Panc1 (cell line): Measurements from ENCODE around the gene CRB2. TPM values are rescaled to one million over a fixed set of nuclear protein-coding genes. Genes with fewer than 3 reads are reported as not detected.

Experiments used
- ATAC-seq: fragments of 200-7000 bp; cut with Tn5 transposase; 2 replicates; pipeline ENCODE4 v1.9.1; 2020; ENCODE audit warnings: mild to moderate bottlenecking, moderate library complexity
- BruUV-seq: library from RNA; stranded (reverse); fragments of 400-500 nt; replicated peaks from 2 replicates; lab custom pipeline; 2021; lab: Mats Ljungman, UMichigan
- CTCF ChIA-PET: fragments of 300-600 bp; sonication (Branson Sonifier 250); formaldehyde crosslinking; loops from one replicate; lab custom pipeline; 2022; ENCODE audit warnings: antibody characterized with exemption; lab: Charles Lee
- POLR2A ChIA-PET: fragments of 300-600 bp; sonication (Branson Sonifier 250); formaldehyde crosslinking; loops from one replicate; lab custom pipeline; 2022; ENCODE audit warnings: antibody characterized with exemption; lab: Charles Lee
- DNase-seq: peaks from one replicate; pipeline ENCODE4 v3.0.0-alpha.2; 2010; ENCODE audit warnings: low read depth, low spot score
- H3K27ac ChIP-seq: 2 replicates; pipeline ENCODE4 v1.5.1; 2011; ENCODE audit warnings: mild to moderate bottlenecking, low read length, inconsistent platforms
- H3K27me3 ChIP-seq: fragments of 200-500 bp; sonication (Bioruptor generic); 2 replicates; pipeline ENCODE4 v1.6.0; 2014; ENCODE audit warnings: low read length, inconsistent platforms; ENCODE audit not compliant: control insufficient read depth, insufficient read depth
- H3K36me3 ChIP-seq: fragments of 200-500 bp; sonication (Bioruptor generic); 2 replicates; pipeline ENCODE4 v1.5.1; 2014; ENCODE audit warnings: inconsistent platforms, mild to moderate bottlenecking, low read length, moderate library complexity; ENCODE audit not compliant: control insufficient read depth, insufficient read depth
- H3K4me1 ChIP-seq: 2 replicates; pipeline ENCODE4 v1.5.1; 2011; ENCODE audit warnings: inconsistent platforms, mild to moderate bottlenecking, low read length, moderate library complexity; ENCODE audit not compliant: control insufficient read depth, insufficient read depth
- H3K4me3 ChIP-seq, 2 experiments: 2 replicates each; pipeline ENCODE4 v1.5.1; 2011 to 2012; ENCODE audit warnings: low read depth in 2 of 2, low read length in 2 of 2, mild to moderate bottlenecking in 2 of 2, inconsistent platforms in 1 of 2, moderate library complexity in 1 of 2
- H3K9me3 ChIP-seq: fragments of 200-500 bp; sonication (Bioruptor generic); 2 replicates; pipeline ENCODE4 v1.5.1; 2014; ENCODE audit warnings: low read depth, mild to moderate bottlenecking, inconsistent platforms, low read length, moderate library complexity; ENCODE audit not compliant: control insufficient read depth, insufficient read depth
- POLR2AphosphoS5 ChIP-seq: IDR thresholded peaks from 2 replicates; pipeline ENCODE4 v1.6.1; 2012; ENCODE audit warnings: mild to moderate bottlenecking, low read depth, low read length, moderate library complexity
- SIN3A ChIP-seq: IDR thresholded peaks from 2 replicates; pipeline ENCODE4 v1.6.1; 2012; ENCODE audit warnings: low read depth, mild to moderate bottlenecking, low read length, moderate library complexity, borderline replicate concordance; ENCODE audit not compliant: insufficient read depth
- TCF7L2 ChIP-seq: IDR thresholded peaks from 2 replicates; pipeline ENCODE4 v1.6.1; 2011; ENCODE audit warnings: mild to moderate bottlenecking, low read depth, low read length, inconsistent platforms
- in situ Hi-C: cut with HindIII; loops from 2 replicates; pipeline ENCODE4 v1.10.0; 2016; ENCODE audit warnings: low sequenced_read_pairs, low pct_unique_long_range_greater_than_20kb
- intact Hi-C: fragments of 100-400 bp; cut with micrococcal nuclease; formaldehyde crosslinking; loops from one replicate; pipeline ENCODE4 v1.10.0; 2022; ENCODE audit not compliant: unreplicated experiment
- total RNA-seq: library from RNA; stranded (reverse); gene quantifications from one replicate; pipeline ENCODE4 v1.2.1, GENCODE V29; 2021; ENCODE audit not compliant: unreplicated experiment
- TF ChIP-seq, protein P1 (sequence below), 2 experiments: IDR thresholded peaks; 2 replicates each; pipeline ENCODE4 v1.6.1; 2011 to 2012; ENCODE audit warnings: low read depth in 2 of 2, control low read depth in 1 of 2, low read length in 1 of 2, mild to moderate bottlenecking in 1 of 2, moderate library complexity in 1 of 2; ENCODE audit not compliant: insufficient read depth in 1 of 2
- TF ChIP-seq, protein P2 (sequence below): fragments of 450-650 bp; IDR thresholded peaks from 2 replicates; pipeline ENCODE4 v1.5.1; 2017; ENCODE audit warnings: mild to moderate bottlenecking

The CRB2 gene
- total RNA-seq, 1 experiment from 2014 or later = 0.05 TPM

DNA sequence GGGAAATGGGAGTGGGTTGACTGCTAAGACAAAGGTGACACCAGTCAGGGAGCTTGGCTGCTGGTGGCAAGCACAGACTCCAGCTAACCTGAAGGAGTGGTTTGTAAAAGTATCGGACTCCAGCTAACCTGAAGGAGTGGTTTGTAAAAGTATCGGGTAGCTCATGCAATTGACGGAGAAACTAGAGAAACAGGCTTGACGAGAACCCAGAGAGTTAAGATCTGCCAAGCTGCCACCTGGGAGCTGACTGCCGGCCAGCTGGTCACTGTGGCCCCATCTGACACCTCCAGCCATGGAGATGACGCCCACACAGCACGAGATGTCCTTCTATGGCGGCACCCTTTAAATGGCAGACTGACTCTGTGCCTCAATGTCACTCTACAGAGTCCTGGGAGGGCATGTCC, 28.3 kb upstream of the CRB2 start:
- intact Hi-C loops = no loop called here
- BruUV-seq = no TSS peak
- POLR2A ChIA-PET = interaction anchor here (0.6 kb wide), 1 partner anchor 159 kb away, joined by 4 read pairs; no protein-coding TSS in a partner anchor
- H3K9me3 ChIP-seq = no peaks in the 10 kb centered on the region
- TF ChIP-seq SIN3A = no peak
- H3K27me3 ChIP-seq = no peaks in the 10 kb centered on the region
- no peak overlapping the region for H3K27ac ChIP-seq
- in situ Hi-C loops = no loop called here
- CTCF ChIA-PET = interaction anchor here (0.5 kb wide), 1 partner anchor 337 kb away, joined by 8 read pairs; no protein-coding TSS in a partner anchor
- H3K4me3 ChIP-seq = no peak overlapping the region
- no peaks in the 10 kb centered on the region for H3K36me3 ChIP-seq
- DNase-seq (no peak), ATAC-seq (no peak)
- H3K4me1 ChIP-seq = no peaks in the 10 kb centered on the region

DNA sequence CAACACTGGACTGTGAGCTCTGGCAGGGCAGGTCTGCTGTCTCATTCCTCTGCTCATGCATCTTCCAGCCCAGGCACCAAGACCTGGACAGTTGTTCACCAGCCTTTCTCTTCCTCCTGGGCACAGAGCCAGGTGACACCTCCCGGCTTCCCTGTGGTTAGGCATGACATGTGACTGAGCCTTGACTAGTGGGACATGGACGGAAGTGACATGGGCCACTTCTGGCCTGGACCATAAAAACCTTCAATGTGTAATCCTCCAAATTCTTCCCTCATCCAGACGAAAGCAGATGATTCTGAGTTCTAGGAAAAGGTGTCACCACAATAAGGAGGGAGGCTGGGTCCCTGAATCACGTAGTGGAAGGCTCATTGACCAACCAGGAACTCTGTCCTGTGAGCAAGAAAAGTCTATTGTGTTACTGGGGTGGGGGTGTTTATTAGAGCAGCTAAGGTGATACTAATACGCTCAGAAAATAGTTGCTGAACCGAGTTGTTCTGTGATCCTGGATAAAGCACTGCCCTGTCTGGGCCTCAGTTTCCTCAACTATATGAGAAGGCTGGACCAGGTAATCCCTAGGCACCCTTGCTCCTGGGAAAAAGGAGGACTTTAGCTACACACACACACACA, 26.6 kb upstream of the CRB2 start:
- BruUV-seq = no TSS peak
- in situ Hi-C loops (no loop called here), intact Hi-C loops (no loop called here)
- CTCF ChIA-PET = no interaction called here
- no peak overlapping the region for H3K27ac ChIP-seq
- H3K27me3 ChIP-seq = no peaks in the 10 kb centered on the region
- TF ChIP-seq TCF7L2 (no peak), POLR2AphosphoS5 (no peak), SIN3A (no peak)
- TF ChIP-seq, protein P1, sequence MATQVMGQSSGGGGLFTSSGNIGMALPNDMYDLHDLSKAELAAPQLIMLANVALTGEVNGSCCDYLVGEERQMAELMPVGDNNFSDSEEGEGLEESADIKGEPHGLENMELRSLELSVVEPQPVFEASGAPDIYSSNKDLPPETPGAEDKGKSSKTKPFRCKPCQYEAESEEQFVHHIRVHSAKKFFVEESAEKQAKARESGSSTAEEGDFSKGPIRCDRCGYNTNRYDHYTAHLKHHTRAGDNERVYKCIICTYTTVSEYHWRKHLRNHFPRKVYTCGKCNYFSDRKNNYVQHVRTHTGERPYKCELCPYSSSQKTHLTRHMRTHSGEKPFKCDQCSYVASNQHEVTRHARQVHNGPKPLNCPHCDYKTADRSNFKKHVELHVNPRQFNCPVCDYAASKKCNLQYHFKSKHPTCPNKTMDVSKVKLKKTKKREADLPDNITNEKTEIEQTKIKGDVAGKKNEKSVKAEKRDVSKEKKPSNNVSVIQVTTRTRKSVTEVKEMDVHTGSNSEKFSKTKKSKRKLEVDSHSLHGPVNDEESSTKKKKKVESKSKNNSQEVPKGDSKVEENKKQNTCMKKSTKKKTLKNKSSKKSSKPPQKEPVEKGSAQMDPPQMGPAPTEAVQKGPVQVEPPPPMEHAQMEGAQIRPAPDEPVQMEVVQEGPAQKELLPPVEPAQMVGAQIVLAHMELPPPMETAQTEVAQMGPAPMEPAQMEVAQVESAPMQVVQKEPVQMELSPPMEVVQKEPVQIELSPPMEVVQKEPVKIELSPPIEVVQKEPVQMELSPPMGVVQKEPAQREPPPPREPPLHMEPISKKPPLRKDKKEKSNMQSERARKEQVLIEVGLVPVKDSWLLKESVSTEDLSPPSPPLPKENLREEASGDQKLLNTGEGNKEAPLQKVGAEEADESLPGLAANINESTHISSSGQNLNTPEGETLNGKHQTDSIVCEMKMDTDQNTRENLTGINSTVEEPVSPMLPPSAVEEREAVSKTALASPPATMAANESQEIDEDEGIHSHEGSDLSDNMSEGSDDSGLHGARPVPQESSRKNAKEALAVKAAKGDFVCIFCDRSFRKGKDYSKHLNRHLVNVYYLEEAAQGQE (IDR thresholded peaks at IDR 0.05; ENCODE audit: insufficient read depth in 1 of 2, low read depth in 2 of 2, low read length in 1 of 2) = no peak
- TF ChIP-seq, protein P2, sequence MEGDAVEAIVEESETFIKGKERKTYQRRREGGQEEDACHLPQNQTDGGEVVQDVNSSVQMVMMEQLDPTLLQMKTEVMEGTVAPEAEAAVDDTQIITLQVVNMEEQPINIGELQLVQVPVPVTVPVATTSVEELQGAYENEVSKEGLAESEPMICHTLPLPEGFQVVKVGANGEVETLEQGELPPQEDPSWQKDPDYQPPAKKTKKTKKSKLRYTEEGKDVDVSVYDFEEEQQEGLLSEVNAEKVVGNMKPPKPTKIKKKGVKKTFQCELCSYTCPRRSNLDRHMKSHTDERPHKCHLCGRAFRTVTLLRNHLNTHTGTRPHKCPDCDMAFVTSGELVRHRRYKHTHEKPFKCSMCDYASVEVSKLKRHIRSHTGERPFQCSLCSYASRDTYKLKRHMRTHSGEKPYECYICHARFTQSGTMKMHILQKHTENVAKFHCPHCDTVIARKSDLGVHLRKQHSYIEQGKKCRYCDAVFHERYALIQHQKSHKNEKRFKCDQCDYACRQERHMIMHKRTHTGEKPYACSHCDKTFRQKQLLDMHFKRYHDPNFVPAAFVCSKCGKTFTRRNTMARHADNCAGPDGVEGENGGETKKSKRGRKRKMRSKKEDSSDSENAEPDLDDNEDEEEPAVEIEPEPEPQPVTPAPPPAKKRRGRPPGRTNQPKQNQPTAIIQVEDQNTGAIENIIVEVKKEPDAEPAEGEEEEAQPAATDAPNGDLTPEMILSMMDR = no peak
- POLR2A ChIA-PET = interaction anchor here (0.6 kb wide), 1 partner anchor 184 kb away, joined by 3 read pairs; no protein-coding TSS in a partner anchor
- no peaks in the 10 kb centered on the region for H3K4me1 ChIP-seq
- DNase-seq = no peak
- H3K9me3 ChIP-seq = no peaks in the 10 kb centered on the region
- no peaks in the 10 kb centered on the region for H3K36me3 ChIP-seq
- no peak for ATAC-seq
- H3K4me3 ChIP-seq = no peak overlapping the region

DNA sequence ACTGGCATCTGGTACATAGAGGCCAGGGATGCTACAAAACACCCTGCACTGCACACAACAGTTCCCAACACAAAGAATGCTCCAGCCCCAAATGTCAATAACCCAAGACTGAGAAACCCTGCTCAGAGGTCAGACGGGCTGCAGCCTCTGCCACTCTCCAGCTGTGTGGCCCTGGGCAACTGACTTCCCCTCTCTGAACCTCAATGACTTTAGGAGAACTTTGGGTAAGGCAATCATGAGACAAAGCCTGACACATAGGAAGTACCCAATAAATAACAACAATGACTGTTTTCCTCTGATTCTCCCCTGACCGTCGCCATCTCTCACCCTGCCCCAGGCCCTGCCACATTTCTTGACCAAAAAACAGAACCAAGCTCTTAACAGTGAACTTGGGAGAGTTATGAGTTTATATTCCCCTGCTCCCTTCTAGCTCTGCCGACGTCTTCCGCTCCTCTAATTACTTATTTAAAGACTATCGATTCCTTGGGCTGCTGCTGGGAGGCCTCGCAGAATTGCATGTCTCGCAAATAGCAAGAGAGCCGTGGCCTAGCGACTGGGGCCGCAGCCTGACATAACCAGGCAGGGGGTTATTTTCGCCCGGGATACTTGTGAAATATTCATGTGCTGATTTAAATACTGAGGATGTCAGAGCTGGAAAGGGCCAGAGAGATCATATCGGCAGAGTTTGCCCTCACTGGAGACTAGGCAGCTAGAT, 24.5 kb upstream of the CRB2 start:
- CTCF ChIA-PET = no interaction called here
- intact Hi-C loops = no loop called here
- H3K36me3 ChIP-seq = no peaks in the 10 kb centered on the region
- no peaks in the 10 kb centered on the region for H3K9me3 ChIP-seq
- POLR2A ChIA-PET = no interaction called here
- TF ChIP-seq, protein P2 = no peak
- TF ChIP-seq, protein P1 (IDR thresholded peaks at IDR 0.05; ENCODE audit: insufficient read depth in 1 of 2, low read depth in 2 of 2, low read length in 1 of 2) = no peak
- TF ChIP-seq POLR2AphosphoS5 = no peak
- TF ChIP-seq TCF7L2 = no peak
- no peak for TF ChIP-seq SIN3A
- no peaks in the 10 kb centered on the region for H3K27me3 ChIP-seq
- BruUV-seq = no TSS peak
- no peak overlapping the region for H3K4me3 ChIP-seq
- no peak for ATAC-seq
- DNase-seq = no peak
- H3K27ac ChIP-seq = no peak overlapping the region
- peaks cover 10% of the 10 kb centered on the region for H3K4me1 ChIP-seq
- in situ Hi-C loops = no loop called here
